Heart right ventricle (tissue), 16 donors: ENCODE results near the gene PLA2G4E. TPM values are rescaled to one million over a fixed set of nuclear protein-coding genes. Genes with fewer than 3 reads are reported as not detected.
A peak's percentile ranks its signal among the peaks of the same experiment; 100 is the strongest.

Source experiments
- ATAC-seq, 8 donors: fragments of 200-7000 bp; cut with Tn5 transposase; one replicate each; pipeline ENCODE4 v1.9.1; 2020; ENCODE audit warnings: mild to moderate bottlenecking in 8 of 8, moderate library complexity in 8 of 8, moderate number of reproducible peaks in 1 of 8
- DNase-seq, 2 donors: peaks; one replicate each; pipeline ENCODE4 v3.0.0-alpha.2; 2020
- H3K27ac ChIP-seq, 10 donors: fragments of 200-600 bp; sonication (generic) in 2 of 10; one replicate each; pipeline versions ENCODE4 v1.5.0 to v1.8.0; 2020 to 2022; ENCODE audit warnings: mild to moderate bottlenecking in 3 of 10
- H3K27me3 ChIP-seq, 7 donors: fragments of 200-600 bp; one replicate each; pipeline ENCODE4 v1.8.0; 2021 to 2022; ENCODE audit warnings: mild to moderate bottlenecking in 2 of 7
- H3K36me3 ChIP-seq, 9 donors: fragments of 200-600 bp; sonication (generic) in 1 of 9; one replicate each; pipeline versions ENCODE4 v1.5.0 to v1.8.0; 2020 to 2022; ENCODE audit warnings: mild to moderate bottlenecking in 2 of 9
- H3K4me1 ChIP-seq, 9 donors: fragments of 200-600 bp; sonication (generic) in 1 of 9; one replicate each; pipeline versions ENCODE4 v1.5.0 to v1.8.0; 2020 to 2022; ENCODE audit warnings: mild to moderate bottlenecking in 4 of 9
- H3K4me3 ChIP-seq, 10 donors: fragments of 200-600 bp; sonication (generic) in 2 of 10; one replicate each; pipeline versions ENCODE4 v1.5.0 to v1.8.0; 2020 to 2022; ENCODE audit warnings: mild to moderate bottlenecking in 7 of 10, moderate library complexity in 2 of 10
- H3K9me3 ChIP-seq, 11 donors: fragments of 200-600 bp in 10 of 11; sonication (generic) in 2 of 11; one replicate each; pipeline versions ENCODE4 v1.5.0 to v1.8.0; 2013 to 2022; ENCODE audit warnings: mild to moderate bottlenecking in 2 of 11, control low read depth in 1 of 11, moderate library complexity in 1 of 11
- WGBS, 2 donors: extraction: QIAGEN DNeasy Blood & Tissue Kit; methylation state at CpG; one replicate each; pipeline ENCODE4 v1.1.7; 2013; ENCODE audit warnings: inconsistent platforms in 1 of 2; 5-methylcytosine and 5-hydroxymethylcytosine counted together
- intact Hi-C, 10 donors: fragments of 100-400 bp; cut with DNase I; formaldehyde crosslinking; loops; one replicate each; pipeline versions ENCODE4 v1.11.1 to v1.14.2; 2022
- polyA plus RNA-seq, 2 donors: library from polyadenylated mRNA; stranded (reverse); fragments of 200-250 nt; gene quantifications; one replicate each; pipeline ENCODE4 v1.2.3, GENCODE V29; 2013
- total RNA-seq, 10 donors: library from RNA; stranded (reverse); fragmentation: NEBNext Ultra II Directional in 3 of 10; extraction: Animal tissue kit (Norgen Biotek cat#: 25700) in 3 of 10; gene quantifications; one replicate each; pipeline versions ENCODE4 v1.2.1 to v1.2.4, GENCODE V29; 2021 to 2023
- TF ChIP-seq, protein P1 (sequence below), 9 donors: fragments of 200-600 bp; sonication (generic) in 2 of 9; IDR thresholded peaks; one replicate each; pipeline versions ENCODE4 v1.5.0 to v1.8.0; 2021 to 2022; ENCODE audit warnings: antibody characterized with exemption in 9 of 9, mild to moderate bottlenecking in 5 of 9, moderate library complexity in 1 of 9
- donor health status: Arrhythmogenic right ventricular cardiomyopathy.
- donor health status: ischemic (EF 13 %, LVEDD 7.1; RV severe dilation, severe dysfunction).
- donor health status: healthy with polysubstance abuse.
- donor health status: DM: no; HTN: yes; CAD: no.
- donor health status: DM: no; HTN: no; CAD: no.
- donor health status: ischemic (EF 25% LVEDD 6.9; RV normal size, moderate dysfunction).
- donor health status: ischemic (EF 25% LVEDD 5.7; RV mildly dilated, moderate dysfunction).
- donor health status: healthy.
- donor health status: DM: yes; HTN: yes; CAD: no.
- donor health status: Ischemic cardiomyopathy.
- donor health status: ischemic (EF 35%, LVEDD 5.7; RV mildly dilated, moderate dysfunction).
- donor health status: nonischemic (EF 11% LVEDD 7.7; RV severe dilation, severe dysfunction).
- donor health status: DM: yes; HTN: yes; CAD: no.
- donor health status: PGD.
- donor health status: ischemic (EF 29% LVEDD 5.4; RV normal size, mild dysfunction).
- donor health status: nonischemic (EF 23%, LVEDD 6.1; RV moderate dilation, normal function).

The PLA2G4E gene
- total and polyA plus RNA-seq, 12 donors = 0.05 to 0.79 (median 0.07) TPM; not detected in 7

DNA sequence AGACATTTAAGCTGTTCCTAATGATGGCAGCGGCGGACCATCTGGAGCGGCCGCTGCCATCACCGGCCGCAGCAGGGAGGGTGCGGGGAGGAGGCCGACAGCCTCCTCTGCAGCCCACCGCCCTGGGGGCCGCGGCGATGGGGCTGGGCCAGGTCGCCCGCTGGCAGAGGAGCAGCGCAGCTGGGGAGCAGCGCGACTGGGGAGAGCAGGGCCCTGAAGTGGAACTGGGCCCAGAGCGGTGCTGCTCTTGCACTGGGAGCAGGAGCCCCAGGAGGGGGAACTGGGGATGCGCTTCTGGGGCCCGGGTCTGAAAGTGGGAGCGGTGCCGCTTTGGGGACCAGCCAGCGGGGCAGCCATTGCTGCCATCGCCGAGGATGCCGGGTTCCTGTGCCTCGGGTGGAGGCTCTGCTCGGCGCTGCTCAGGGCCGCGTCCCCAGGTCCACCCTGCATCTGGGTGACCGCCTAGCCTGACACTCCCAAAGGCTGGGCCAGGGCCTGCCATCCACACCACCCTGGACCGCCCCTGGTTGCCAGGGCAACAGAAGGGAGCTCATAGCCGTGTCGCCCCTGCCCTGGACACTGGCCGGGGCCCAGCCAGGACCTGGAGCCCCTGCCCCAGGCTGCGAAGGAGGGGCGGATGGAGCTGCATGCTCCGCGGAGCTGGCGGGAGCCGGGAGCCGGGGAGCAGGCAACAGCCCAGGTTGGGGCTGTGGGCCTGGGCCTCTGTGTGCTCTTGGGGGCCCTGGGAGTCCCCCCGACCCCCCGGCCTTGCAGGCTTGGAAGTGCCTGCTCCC lies 15.5 kb upstream of the PLA2G4E start:
- Histone ChIP-seq H3K4me1 (peaks cover 0 to 11% (median 0%) of the 10 kb centered on the region in 9 donors), H3K27me3 (no peaks in the 10 kb centered on the region), H3K9me3 (no peaks in the 10 kb centered on the region), H3K4me3 (no peak overlapping the region), H3K36me3 (no peaks in the 10 kb centered on the region), H3K27ac (no peak overlapping the region)
- TF ChIP-seq, protein P1, sequence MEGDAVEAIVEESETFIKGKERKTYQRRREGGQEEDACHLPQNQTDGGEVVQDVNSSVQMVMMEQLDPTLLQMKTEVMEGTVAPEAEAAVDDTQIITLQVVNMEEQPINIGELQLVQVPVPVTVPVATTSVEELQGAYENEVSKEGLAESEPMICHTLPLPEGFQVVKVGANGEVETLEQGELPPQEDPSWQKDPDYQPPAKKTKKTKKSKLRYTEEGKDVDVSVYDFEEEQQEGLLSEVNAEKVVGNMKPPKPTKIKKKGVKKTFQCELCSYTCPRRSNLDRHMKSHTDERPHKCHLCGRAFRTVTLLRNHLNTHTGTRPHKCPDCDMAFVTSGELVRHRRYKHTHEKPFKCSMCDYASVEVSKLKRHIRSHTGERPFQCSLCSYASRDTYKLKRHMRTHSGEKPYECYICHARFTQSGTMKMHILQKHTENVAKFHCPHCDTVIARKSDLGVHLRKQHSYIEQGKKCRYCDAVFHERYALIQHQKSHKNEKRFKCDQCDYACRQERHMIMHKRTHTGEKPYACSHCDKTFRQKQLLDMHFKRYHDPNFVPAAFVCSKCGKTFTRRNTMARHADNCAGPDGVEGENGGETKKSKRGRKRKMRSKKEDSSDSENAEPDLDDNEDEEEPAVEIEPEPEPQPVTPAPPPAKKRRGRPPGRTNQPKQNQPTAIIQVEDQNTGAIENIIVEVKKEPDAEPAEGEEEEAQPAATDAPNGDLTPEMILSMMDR (IDR thresholded peaks at IDR 0.05) = no peak
- intact Hi-C loops = no loop called here
- no peak for DNase-seq
- ATAC-seq = peak in 1 of 8 donors; percentile 60
- WGBS, 2 donors = 86 to 87% methylated on average over 45 of the region's 45 CpGs

DNA sequence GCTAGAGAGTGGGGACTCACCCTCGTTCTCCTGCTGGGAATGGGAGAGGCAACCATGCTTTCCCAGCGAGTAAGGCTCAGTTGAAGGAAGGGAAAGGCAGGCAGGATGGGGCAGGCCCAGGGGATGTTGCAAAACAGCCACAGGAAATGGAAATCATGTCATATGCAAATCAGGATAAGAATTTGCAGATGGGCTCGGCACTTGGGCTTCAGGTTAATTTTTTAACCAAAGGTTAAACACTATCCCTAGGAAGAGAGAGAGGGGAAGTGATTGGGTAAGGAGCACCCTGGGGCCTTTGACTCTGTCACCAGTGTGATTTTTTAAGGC lies 14.6 kb upstream of the PLA2G4E start:
- DNase-seq (no peak), ATAC-seq (no peak)
- Histone ChIP-seq H3K4me1 (peaks cover 0 to 11% (median 0%) of the 10 kb centered on the region in 9 donors), H3K27me3 (no peaks in the 10 kb centered on the region), H3K9me3 (no peaks in the 10 kb centered on the region), H3K4me3 (no peak overlapping the region), H3K27ac (no peak overlapping the region), H3K36me3 (no peaks in the 10 kb centered on the region)
- TF ChIP-seq, protein P1 (IDR thresholded peaks at IDR 0.05) = no peak
- intact Hi-C loops = no loop called here
- WGBS, 2 donors = 47 to 64% methylated on average over 3 of the region's 3 CpGs

DNA sequence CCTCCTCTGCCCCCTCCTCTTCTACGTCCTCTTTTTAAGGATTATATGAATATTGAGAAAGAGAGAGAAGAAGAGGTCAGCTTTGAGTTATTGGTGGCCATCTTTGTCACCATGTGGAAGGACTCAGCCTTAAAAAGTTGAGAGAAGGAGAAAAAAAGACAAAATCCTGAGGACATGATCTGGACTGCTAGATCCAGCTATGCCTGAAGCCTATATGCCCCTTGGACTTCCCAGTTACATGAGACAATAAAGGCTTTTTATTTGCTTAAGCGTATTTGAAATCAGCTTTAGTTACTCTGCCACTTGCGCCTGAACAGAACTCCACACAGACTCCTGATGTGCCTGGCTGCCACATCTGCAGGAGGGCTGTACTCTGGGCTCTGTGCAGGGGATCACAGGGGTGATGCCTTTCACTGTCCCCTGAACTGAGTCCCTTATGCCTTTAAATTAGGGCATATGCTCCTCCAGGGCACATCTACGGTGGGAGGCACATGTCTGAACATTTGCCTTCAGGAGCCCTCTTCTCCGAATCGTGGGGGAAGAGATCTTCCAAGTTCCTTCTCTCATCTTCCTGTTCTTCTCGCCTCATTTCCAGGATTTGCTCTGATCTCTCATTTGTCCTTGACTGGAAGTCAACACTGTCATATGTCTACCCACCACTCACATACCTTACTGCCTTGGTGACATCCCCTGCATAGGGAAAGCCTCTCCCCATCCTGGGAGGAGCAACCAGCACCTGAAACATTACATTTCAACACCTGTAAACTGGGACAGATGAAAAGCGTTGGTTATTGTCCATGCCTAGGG lies 14.0 kb upstream of the PLA2G4E start:
- no peaks in the 10 kb centered on the region for H3K9me3 ChIP-seq
- DNase-seq (no peak), ATAC-seq (no peak)
- 76 to 79% methylated on average over 8 of the region's 8 CpGs for WGBS, 2 donors
- H3K36me3 ChIP-seq = no peaks in the 10 kb centered on the region
- no peak overlapping the region for H3K27ac ChIP-seq
- intact Hi-C loops = no loop called here
- H3K4me1 ChIP-seq = peaks cover 0 to 11% (median 0%) of the 10 kb centered on the region in 9 donors
- no peak overlapping the region for H3K4me3 ChIP-seq
- TF ChIP-seq, protein P1 (IDR thresholded peaks at IDR 0.05) = no peak
- no peaks in the 10 kb centered on the region for H3K27me3 ChIP-seq

DNA sequence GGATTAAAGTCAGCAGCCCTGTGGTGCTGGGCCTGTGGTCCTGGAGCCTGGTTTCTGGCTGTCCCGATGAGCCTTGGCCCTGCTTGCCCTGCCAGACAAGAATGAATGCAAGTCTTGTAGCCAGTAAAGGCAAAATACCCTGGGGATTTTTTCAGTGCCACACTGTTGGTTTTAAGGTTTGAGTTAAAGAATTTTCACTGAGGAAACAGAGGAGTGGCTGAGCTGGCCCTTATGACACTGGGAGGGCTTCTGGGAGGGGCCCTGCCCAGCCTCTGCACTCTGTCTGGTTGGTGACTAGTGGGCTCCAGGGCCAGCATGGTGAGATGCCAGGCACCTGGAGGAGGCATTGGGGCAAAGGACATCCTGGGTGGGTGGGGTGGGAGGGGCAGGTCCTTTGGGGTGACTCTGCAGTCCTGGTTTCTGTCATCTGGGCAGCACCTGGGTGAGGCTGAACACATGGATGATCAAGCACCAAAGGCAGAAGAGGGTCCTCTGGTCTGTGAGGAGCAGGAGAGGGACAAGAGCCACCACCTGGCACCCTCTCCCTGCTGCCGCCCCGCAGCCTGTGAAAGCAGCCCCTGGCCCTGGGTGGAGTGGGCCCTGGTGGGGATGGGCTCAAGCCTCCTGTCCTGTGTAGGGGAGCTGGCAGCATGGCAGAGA lies 12.5 kb upstream of the PLA2G4E start:
- intact Hi-C loops = no loop called here
- no peaks in the 10 kb centered on the region for H3K27me3 ChIP-seq
- no peaks in the 10 kb centered on the region for H3K9me3 ChIP-seq
- no peak overlapping the region for H3K27ac ChIP-seq
- ATAC-seq (peak in 1 of 8 donors; percentile 14), DNase-seq (no peak)
- peaks cover 0 to 11% (median 0%) of the 10 kb centered on the region in 9 donors for H3K4me1 ChIP-seq
- WGBS, 2 donors = 89 to 95% methylated on average over 3 of the region's 3 CpGs
- H3K36me3 ChIP-seq = no peaks in the 10 kb centered on the region
- TF ChIP-seq, protein P1 (IDR thresholded peaks at IDR 0.05) = no peak
- no peak overlapping the region for H3K4me3 ChIP-seq
